Adipocyte (in vitro differentiated cells): ENCODE measurements around the gene ITPK1.

Source experiments
- DNase-seq: peaks from one replicate; pipeline ENCODE4 v3.0.0-alpha.2; 2015; ENCODE audit warnings: low read depth
- H3K27me3 ChIP-seq: replicated peaks from 2 replicates; pipeline ENCODE4 v1.7.0; 2013; ENCODE audit warnings: mild to moderate bottlenecking, low read length, moderate library complexity; ENCODE audit not compliant: control insufficient read depth, insufficient read depth
- H3K36me3 ChIP-seq: 2 replicates; pipeline ENCODE4 v1.7.0; 2013; ENCODE audit warnings: low read length, mild to moderate bottlenecking, moderate library complexity; ENCODE audit not compliant: control insufficient read depth, insufficient read depth, severe bottlenecking
- H3K4me1 ChIP-seq: 2 replicates; pipeline ENCODE4 v1.7.0; 2013; ENCODE audit warnings: mild to moderate bottlenecking, low read length, moderate library complexity; ENCODE audit not compliant: control insufficient read depth, insufficient read depth
- H3K4me3 ChIP-seq: 2 replicates; pipeline ENCODE4 v1.7.0; 2013; ENCODE audit warnings: mild to moderate bottlenecking, low read length, moderate library complexity
- H3K9ac ChIP-seq: 2 replicates; pipeline ENCODE4 v1.7.0; 2013; ENCODE audit warnings: mild to moderate bottlenecking, low read length, moderate library complexity
- H3K9me3 ChIP-seq: 2 replicates; pipeline ENCODE4 v1.7.0; 2013; ENCODE audit warnings: mild to moderate bottlenecking, low read length, moderate library complexity; ENCODE audit not compliant: control insufficient read depth

Gene ITPK1

DNA sequence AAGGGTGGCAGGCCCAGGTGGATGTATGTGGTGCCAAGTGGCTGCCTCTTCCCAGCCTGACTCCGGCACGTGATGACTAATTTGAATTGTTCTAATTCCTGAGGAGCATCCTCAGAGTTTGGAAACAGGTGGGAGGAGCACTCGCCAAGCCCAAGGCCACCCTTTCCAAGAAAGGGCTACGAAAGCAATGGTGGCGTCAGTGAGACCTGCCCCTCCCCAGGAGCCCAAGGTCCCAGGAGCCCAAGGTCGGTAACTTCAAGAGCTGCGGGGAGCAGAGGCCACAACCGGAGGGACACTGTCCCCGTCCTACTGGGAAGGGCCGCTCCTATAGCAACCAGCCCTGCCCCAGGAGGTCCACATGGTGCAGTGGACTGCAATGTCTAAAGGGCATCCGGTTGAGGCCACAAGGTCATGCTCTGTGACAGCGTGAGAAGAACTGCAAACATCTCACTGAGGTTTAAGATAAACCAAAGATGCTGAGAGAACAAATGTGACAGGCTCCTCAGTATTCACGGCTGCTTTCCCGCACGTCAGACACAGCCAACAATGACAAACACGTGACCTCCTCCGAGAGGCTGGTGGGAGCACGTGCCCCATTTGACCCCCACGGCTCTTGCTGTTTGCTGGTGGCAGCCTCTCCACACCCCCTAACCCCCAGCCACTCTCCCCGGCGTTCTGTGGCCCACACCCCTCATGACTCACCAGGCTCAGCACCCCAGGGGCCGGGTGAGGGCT, 79.6 kb downstream of the ITPK1 start:
- Histone ChIP-seq H3K9ac (no peak overlapping the region), H3K27me3 (no peaks in the 10 kb centered on the region), H3K4me1 (peaks cover 34% of the 10 kb centered on the region), H3K36me3 (no peaks in the 10 kb centered on the region), H3K4me3 (no peak overlapping the region), H3K9me3 (no peaks in the 10 kb centered on the region)
- no peak for DNase-seq

DNA sequence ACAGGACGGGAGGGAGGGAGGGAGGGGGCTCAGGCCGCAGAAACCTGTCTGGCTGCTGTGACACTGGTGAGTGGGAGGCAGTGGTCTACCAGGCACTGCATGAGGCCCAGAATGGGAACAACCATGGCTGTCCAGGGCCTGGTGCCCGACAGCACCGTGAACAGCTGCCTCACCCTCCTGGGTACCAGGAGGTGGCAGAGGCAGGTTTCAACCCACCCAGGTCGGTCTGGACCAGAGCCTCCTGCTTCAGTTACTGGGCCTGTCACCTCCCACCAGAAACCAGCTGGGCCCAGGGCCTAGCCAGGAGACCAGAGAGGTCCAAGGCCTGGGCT, 80.2 kb downstream of the ITPK1 start:
- Histone ChIP-seq H3K9me3 (no peaks in the 10 kb centered on the region), H3K27me3 (no peaks in the 10 kb centered on the region), H3K4me1 (peaks cover 34% of the 10 kb centered on the region), H3K4me3 (no peak overlapping the region), H3K36me3 (no peaks in the 10 kb centered on the region), H3K9ac (no peak overlapping the region)
- DNase-seq: no peak

DNA sequence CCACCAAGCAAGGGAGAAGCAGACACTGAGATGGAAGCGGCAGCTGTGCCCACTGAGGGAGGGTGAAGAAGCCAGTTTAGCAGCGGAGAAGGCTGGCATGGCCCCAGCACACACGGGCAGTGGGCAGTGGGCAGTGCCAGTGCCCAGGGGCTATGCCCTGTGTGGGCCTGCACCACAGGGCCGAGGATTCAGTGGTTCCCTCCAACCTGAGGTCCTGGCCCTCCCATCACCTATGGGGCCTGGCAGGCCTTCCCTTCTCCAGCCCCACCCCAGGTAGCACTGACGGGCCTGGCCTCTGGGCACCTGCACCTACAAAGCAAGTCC, 81.1 kb downstream of the ITPK1 start:
- H3K9ac ChIP-seq: no peak overlapping the region
- H3K4me1 ChIP-seq: peaks cover 34% of the 10 kb centered on the region
- no peak for DNase-seq
- H3K27me3 ChIP-seq: no peaks in the 10 kb centered on the region
- no peak overlapping the region for H3K4me3 ChIP-seq
- H3K36me3 ChIP-seq: no peaks in the 10 kb centered on the region
- no peaks in the 10 kb centered on the region for H3K9me3 ChIP-seq

DNA sequence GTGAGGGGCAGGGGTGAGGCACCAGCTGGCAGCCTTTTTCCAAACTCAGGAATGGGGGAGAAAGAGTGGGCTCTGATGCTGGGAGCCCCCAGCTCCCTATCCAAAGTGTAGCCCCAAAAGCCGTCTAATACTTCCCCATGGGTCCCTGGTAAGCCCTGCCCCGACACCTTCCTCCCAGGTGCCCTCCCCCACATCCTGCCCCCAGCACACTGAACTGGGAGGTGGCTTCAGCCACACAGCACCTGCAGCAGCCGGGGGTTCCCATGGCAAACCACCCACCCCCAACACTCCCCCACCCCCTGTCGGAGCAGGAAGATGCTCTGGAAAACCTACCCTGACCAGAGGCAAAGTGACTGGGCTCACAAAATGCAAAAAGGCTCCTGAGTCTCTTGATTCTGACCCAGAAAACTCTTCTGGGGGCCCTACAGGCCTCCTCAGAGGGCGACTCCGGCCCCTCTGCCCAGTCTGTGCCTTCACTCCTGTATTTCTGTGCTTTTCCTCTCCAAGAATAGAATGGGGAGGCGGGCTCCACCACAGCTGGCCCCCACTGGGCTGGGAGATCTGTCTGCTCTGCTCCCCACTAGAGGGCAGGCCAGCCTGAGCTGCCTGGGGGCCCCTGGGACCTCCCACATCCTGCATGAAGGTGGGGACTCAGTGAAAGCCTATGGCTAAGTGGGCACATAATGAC, 81.6 kb downstream of the ITPK1 start:
- no peaks in the 10 kb centered on the region for H3K36me3 ChIP-seq
- H3K9me3 ChIP-seq: no peaks in the 10 kb centered on the region
- no peak overlapping the region for H3K4me3 ChIP-seq
- no peak overlapping the region for H3K9ac ChIP-seq
- H3K27me3 ChIP-seq: no peaks in the 10 kb centered on the region
- DNase-seq: no peak
- H3K4me1 ChIP-seq: peaks cover 34% of the 10 kb centered on the region

GRCh38 chr14:93033084-93033982, 82.4 kb downstream of the ITPK1 start:
- DNase-seq: no peak
- no peak overlapping the region for H3K4me3 ChIP-seq
- no peaks in the 10 kb centered on the region for H3K36me3 ChIP-seq
- no peaks in the 10 kb centered on the region for H3K27me3 ChIP-seq
- H3K9me3 ChIP-seq: no peaks in the 10 kb centered on the region
- peaks cover 34% of the 10 kb centered on the region for H3K4me1 ChIP-seq
- H3K9ac ChIP-seq: peak overlapping the region; percentile 40

- Histone ChIP-seq H3K9ac (no peak overlapping the region), H3K27me3 (no peaks in the 10 kb centered on the region), H3K4me1 (peaks cover 34% of the 10 kb centered on the region), H3K9me3 (no peaks in the 10 kb centered on the region), H3K4me3 (no peak overlapping the region), H3K36me3 (no peaks in the 10 kb centered on the region)
- DNase-seq: no peak
Measured at GRCh38 chr14:93032421-93032936, 83.2 kb downstream of the ITPK1 start.

GRCh38 chr14:93031505-93032315, 84.0 kb downstream of the ITPK1 start:
- DNase-seq: no peak
- no peaks in the 10 kb centered on the region for H3K9me3 ChIP-seq
- no peak overlapping the region for H3K9ac ChIP-seq
- no peaks in the 10 kb centered on the region for H3K36me3 ChIP-seq
- no peak overlapping the region for H3K4me3 ChIP-seq
- H3K4me1 ChIP-seq: peaks cover 30% of the 10 kb centered on the region
- H3K27me3 ChIP-seq: no peaks in the 10 kb centered on the region

GRCh38 chr14:93030761-93031160, 85.0 kb downstream of the ITPK1 start:
- Histone ChIP-seq H3K4me1 (peaks cover 21% of the 10 kb centered on the region), H3K4me3 (no peak overlapping the region), H3K9ac (no peak overlapping the region), H3K27me3 (no peaks in the 10 kb centered on the region), H3K36me3 (no peaks in the 10 kb centered on the region), H3K9me3 (no peaks in the 10 kb centered on the region)
- no peak for DNase-seq

GRCh38 chr14:93029911-93030508, 85.7 kb downstream of the ITPK1 start:
- no peaks in the 10 kb centered on the region for H3K9me3 ChIP-seq
- H3K4me3 ChIP-seq: no peak overlapping the region
- H3K27me3 ChIP-seq: no peaks in the 10 kb centered on the region
- H3K4me1 ChIP-seq: peaks cover 21% of the 10 kb centered on the region
- no peaks in the 10 kb centered on the region for H3K36me3 ChIP-seq
- no peak for DNase-seq
- no peak overlapping the region for H3K9ac ChIP-seq

- Histone ChIP-seq H3K36me3 (no peaks in the 10 kb centered on the region), H3K4me3 (no peak overlapping the region), H3K9me3 (no peaks in the 10 kb centered on the region), H3K4me1 (peaks cover 21% of the 10 kb centered on the region), H3K27me3 (no peaks in the 10 kb centered on the region), H3K9ac (no peak overlapping the region)
- no peak for DNase-seq
Measured at GRCh38 chr14:93029417-93029816, 86.3 kb downstream of the ITPK1 start.
